Activated CD4-positive, CD25-positive, alpha-beta regulatory T cell treated with anti-CD3 and anti-CD28 coated beads, Interleukin-2, amount 50 U/mL, for 72 hours (primary cell): ENCODE data around the gene DUSP10.

Source experiments
- DNase-seq: peaks from one replicate; pipeline ENCODE4 v3.0.0; 2021

Gene DUSP10

DNA sequence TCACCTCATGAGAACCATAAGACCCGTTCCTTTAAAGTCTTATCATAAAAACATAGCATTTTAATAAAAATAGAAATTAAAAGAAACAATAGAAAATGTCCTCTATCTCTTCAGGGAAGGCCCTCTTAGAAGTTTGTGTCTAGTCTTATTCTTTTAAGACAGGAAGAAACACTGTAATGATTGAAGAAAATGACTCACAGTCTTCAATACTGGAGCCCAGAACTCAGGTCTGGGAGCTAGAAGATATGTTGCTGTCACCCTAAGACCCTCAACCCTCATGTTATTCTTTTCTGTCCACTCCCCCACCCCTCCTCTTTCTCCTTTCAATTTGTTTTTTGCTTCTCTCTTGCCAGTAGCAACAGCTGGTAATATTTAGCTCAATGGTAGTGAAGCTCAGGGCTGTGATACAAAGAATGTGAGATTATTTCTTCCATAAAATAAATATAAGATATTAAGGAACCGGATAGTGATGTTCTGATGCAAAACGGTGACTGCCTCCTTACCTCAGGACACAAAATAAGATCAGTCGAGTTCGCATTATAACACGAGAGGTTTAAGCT is 12.0 kb downstream of the DUSP10 start:
- DNase-seq: no peak

DNA sequence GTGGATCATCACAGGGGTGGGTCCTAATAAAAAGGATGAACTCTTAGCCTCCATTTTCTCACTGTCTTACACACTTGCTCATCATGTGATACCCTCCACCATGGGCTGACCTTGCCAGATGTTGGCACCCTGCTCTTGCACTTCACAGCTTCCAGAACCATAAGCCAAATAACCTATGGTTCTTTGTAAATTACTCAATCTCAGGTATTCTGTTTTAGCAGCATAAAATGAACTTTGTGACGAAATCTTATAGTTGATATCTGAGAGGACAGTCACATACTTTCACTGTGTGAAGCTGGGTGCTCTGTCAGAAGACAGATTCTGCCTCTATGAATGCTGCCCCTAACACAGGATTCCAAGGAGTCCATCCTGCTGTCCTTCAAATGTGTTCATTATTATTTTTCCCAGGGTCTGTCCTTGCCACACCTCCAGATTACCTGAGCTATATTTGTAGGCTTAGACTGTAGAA is 13.8 kb downstream of the DUSP10 start:
- no peak for DNase-seq

DNA sequence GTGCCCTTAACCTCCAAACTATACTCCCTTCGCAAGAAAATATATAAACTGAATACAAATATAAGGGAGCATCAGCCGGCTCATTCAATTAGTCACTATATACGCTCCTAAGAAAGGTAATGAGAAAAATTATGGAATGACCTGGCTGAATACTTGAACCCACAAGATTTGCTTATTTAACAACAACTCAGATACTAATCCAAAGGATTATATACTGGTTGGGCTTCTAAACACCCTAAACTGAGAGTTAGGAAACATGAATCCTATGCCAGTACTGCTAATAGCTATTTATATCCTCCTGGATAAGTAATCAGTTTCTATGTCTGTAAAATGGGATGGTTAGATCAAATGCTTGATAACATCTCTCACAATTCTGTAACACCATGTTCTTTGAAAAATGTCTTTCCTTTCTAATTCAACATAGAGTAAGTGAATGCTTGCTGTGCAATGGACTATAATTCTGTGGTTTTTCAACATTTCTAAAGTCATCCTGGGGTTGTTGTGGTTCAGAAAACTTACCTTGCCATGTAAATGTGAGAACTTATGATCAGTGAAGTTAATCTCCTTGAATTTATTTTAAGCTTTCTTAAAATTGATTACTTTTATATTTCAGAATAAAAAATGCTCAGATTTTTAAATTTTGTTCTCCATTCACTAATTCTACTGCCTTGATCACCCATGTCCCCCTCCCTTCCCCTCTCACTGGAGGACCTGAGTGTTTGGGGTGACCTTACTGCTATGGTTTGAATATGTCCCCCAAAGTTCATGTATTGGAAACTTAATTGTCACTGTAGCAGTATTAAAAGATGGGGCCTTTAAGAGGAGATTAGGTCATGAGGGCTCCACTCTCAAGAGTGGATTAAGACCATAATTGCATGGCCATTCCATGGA is 14.5 kb downstream of the DUSP10 start:
- DNase-seq: no peak

DNA sequence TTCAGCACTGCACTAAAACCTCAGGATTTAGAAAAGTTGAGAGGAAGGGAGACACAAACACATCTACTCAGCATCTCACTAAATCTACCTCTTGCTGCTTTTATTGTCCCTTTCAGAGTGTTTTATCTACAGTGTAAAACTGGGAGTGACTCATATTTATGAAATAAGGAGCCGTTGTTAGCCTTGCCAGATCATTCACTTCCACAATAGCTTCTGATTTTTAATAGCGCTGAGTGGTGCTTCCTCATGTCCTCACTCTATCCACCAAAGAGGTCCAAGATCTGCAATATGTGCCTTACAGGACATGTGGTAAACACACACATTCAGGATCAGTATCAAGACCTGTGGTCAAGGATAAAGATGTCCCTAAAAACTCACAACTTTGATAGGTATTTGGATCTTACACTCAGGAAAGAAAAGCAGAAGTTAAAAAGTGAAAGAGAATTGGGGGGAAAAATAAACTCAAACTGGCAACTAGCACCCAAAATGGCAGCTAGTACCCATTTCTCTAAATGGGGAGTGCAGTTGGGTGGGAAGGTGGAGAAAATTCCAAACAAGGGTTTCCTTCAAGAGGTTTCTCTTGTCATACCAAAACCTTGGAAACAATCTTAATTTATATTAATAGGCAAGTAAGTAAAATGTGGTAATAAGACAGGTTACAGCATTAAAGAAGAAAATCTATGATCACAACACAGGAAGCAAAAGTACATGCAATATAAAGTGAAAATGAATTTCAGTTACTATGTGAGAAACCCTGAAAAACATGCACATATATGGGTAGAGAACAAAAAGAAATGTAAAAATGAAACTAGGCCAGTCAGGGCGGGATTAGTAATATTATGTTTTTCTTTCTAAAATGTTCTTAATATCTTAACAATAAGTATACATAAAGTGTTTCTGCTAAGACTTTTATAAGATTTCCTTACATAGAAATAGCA is 15.9 kb downstream of the DUSP10 start:
- DNase-seq: no peak

DNA sequence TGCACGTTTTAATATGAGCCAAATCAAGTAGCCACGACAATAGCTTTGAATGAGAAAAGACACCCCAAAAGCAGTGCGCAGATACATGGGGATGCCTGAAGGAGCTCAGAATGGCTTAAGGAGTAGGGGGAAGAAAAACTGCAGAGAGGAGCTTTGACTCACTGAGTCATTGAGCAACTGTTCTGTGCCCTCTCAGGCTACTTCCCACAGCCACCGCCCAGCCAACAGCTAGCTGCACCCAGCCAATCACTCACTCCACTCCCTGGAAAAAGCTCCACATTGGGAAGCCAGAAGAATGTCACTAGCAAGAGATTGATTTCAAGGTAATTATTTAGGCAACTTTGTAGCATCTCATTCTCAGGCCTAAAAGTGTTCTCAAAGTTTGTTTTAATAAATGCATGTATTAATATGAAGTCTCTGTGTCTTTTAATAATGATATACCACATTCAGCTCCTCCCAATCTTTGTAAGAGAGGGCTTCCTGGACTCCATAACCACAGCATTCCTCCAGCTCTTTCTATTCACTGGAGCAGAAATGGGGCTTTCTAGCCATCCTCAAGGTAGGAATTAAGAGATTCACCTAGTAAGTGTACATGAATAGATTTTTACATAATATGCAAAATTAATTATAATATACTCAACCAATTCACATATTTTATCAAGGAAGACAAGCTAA is 16.8 kb downstream of the DUSP10 start:
- DNase-seq: no peak

DNA sequence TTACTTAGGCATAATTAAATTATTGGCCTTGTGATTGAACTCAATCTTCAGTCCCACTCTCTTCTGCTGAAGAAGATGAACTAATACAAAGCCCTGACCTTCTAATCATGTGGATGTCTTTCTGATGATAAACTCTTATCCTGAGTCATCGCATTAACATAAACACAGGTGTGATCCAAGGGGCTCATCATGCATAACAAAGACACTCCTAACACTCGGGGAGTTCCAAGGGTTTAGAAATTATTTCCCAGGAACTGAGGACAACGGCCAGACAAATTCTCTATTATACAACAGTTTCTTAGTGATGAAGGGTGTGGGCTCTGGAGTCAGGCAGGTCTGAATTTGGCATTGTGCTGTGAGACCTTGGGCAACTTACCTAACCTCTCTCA is 18.0 kb downstream of the DUSP10 start:
- no peak for DNase-seq

DNA sequence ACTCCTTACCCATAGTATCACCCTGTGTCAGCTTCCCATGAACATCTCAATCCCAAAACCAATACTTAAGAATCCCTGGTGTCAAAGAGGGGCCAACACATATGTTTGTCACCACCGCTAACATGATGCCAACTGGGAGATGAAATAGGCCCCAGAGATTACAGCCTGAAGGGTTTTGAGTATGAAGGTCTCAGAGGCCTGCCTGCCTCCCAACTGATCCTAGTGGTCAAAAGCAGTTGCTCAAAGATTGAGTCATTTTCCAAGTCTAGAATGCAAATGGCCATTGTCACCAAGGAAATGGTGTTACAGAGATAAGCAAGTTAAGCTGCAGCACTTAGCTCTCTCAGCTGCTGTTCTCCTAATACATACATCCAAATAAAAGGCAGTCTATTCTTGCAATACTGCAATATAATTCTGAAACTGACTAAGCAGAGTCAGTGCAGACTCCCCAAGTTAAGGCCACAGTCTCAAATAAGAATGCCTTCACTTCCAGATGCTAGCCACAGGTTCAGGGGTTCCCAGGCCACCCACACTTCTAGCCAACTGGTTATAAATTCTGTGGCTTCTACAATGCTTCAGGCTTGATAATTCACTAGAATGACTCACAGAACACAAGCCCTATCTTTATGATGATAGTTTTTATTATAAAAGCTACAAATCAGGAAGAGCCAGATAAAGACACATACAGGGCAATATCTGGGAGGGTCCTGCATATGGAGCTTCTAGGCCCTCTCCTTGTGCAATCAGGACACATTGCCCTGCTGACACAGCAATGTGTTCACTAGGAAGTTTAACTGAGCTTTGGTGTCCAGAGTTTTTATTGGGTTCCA is 18.7 kb downstream of the DUSP10 start:
- no peak for DNase-seq

DNA sequence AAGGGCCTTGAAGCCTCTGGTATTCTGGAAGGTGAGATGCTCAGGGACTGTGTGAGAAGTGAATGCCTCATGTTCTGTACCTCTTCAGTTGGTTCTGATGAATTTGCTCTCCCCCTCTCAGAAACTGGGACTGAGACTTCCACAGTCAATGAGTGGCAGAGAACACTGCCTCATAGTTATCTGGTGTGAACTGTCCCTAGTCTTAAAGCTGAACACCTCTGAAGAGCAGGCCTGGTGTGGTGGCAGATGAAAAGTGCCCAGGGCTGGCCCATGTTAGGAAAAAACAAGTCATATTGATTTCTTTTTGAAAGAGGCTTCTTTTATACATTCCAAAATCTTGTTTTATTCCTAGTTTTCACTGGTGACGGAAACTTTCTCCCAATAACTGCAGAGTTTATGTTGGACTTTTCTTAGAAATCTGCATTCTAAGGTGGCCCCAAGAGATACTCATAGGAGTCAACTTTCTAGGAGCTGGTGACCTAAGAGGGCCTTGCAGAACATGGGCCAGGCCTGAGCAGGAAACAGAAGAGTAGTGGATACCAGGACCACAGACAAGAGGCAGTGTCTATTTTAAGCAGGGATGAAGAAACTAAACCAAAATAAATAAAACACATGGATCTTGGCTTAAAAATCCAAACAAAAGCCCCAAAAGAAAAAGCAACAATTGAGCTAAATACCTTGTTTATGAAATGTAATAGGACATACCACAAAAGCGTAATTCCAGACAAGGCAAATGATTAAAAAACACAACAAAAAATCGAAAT is 19.5 kb downstream of the DUSP10 start:
- DNase-seq: no peak

DNA sequence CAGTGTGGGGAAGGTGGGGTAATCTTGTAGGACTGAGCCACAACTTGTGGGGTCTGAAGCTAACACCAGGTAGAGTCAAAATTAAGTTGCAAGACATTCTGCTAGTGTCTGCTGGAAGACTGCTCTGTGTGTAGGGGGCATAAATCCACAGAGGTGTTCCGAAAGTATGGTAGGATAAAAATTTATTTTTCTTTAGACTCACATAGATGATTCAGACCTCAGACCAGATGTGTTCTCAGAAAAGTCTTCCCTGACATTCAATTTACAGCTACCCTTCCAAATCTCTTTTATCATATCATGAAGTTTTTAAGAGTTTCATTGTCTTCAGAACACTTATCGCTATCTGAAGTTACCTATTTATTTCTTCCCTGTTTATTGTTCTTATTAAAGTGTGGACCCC is 21.3 kb downstream of the DUSP10 start:
- DNase-seq: no peak

DNA sequence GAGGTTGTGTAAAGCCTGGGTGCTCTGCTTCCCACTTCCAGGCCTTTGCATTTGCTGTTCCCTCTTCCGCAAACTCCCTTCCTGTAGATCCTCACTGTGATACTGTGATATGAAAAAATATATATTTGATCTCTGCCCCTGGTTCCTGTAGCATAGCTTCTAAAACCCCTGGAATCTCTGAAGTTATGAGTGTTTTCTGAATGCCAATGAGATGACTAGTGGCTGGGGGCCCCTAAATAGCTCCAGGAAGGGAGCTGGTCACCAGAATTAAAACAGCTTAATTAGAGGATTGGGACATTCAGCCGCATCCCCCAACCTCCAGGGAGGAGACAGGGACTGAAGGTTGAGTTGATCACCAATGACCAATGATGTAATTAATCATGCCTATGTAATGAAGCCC is 21.9 kb downstream of the DUSP10 start:
- DNase-seq: no peak

DNA sequence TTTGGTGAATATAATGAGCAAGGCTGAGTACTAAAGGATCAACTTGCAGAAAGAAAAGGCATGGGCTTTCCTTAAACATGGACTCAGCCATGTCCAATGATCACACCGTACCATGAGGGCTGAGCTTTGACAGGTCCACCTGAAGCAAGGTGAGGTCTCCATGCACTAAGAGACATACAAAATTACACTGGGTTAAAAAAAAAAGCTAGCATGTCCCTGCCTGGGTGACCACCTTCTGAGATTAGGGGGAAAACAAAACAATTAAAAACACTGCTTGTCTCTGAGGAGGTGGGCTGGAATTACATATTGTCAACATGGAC is 22.7 kb downstream of the DUSP10 start:
- DNase-seq: no peak

DNA sequence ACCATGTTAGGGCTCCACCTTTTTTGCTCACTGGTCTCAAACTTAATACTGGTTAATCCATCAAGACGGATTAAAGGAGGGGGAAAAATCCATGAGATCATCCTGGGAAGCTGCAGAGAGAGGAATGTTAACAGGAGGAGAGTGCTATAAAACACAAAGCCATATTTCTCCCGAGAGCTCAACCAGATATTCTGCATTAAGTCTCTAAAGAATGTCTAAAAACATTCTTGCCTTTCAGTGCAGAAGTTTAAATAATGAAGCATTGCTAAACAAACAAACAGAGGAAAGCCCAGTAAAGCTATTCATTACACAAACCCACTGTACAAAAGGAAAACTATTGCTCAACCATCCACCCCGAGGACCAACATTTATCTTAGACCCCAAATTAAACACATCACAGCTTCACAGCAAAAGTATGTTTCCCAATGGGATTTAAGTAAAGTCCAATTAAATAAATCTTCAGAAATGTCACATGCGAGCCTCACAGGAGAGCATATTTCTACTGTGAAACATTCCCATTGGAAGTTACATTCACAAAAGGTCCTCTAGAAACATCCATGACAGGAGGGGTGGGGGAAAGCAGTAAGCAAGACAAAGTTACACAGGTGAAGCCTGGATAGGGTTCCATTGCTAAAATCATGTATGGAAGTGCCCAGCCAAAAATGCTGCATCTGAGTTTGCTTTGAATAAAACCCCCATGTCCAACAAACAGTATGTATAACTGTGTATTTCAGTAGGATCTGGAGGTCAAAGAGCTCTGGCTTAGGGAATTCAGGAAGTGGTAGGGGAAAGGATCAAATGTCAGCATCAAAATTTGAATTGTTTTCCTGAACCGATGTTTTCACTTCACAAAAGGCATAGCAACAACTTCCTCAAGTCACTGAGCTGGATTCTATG is 23.3 kb downstream of the DUSP10 start:
- no peak for DNase-seq

DNA sequence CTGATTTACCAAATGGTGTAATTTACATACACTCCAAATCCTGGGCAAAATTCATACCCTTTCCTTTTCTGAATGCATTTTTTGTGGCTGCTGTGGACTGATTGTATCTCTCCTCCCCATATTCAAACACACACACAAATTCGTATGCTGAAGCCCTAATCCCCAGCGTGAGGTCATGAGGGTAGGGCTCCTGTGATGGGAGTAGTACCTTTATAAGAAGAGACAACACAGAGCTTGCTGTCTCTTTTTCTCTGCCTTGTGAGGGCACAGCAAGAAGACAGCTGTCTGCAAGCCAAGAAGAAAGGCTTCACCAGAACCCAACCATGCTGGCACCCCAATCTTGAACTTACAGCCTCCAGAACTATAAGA is 24.4 kb downstream of the DUSP10 start:
- no peak for DNase-seq

DNA sequence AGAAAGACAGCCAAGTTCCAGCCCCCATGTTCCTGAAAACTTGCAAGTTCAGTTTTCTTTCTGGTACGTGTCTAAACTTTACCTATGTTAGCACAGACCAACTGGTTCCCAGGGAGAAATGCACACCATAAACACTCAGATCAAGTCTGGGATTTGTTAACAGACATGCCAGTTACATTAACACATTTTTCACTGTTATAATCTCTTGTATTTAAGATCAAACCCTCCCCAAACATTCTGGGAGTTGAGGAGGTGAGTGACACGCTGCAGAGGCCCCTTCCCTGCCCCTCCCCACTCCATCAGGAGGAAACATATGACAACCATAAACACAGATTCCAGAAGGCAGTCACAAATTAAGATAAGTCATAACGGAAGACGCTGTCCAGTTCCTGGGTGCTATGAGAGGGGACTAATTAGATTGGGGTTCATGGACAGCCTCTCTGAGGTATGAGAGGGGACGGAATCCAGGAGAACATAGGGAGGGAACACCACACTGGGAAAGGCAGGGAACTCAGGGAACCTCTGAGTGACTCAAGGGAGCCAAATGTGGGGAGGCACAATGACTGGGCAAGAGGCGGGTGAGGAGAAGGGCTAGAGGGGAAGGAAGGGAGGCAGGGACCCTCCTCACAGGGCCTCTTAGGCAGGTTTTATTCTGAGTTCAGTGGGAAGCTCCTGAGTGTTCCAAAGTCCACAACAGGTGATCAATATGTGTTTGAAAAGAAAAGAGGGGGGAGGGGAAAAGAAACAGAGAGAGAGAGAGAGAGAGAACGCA is 25.0 kb downstream of the DUSP10 start:
- DNase-seq: no peak

DNA sequence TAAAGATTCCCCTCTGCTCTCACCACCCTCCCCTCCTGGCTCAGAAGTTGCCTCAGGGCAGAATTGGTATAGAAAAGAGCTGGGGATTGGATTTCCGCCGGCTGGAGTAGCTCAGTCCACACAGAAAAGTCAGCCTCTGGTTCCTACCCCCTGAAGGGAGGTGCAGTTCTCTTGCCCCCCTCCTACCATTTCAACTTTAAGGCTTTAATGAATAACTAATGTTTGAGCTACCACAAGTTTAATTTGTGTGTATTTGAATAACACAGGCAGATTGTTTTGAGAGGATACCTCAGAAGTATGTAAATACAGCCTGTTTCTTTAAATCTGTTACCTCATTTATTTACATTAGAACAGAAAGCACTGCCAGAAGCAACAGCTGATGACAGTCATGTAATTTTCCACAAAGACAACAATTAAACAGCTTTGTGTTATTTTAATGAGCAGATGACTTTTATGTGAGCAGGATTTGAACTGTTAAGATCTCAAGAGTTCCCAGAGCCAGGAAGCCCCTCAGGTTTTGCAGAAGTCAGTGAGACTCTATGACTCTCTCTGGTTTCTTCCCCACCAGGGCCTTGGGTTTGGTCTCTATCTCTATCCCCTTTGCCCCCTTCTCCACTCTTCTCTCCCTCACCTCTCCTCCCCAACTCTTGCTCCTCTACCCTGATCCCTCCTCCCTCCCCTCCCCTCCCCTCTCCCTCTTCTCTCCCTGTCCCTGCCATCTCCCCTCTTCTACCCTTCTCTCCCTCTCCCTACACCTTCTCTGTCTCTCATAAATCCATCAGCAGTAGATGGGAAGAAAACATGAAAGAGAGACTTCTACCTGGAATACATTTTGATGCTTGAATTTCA is 26.3 kb downstream of the DUSP10 start:
- DNase-seq: no peak

DNA sequence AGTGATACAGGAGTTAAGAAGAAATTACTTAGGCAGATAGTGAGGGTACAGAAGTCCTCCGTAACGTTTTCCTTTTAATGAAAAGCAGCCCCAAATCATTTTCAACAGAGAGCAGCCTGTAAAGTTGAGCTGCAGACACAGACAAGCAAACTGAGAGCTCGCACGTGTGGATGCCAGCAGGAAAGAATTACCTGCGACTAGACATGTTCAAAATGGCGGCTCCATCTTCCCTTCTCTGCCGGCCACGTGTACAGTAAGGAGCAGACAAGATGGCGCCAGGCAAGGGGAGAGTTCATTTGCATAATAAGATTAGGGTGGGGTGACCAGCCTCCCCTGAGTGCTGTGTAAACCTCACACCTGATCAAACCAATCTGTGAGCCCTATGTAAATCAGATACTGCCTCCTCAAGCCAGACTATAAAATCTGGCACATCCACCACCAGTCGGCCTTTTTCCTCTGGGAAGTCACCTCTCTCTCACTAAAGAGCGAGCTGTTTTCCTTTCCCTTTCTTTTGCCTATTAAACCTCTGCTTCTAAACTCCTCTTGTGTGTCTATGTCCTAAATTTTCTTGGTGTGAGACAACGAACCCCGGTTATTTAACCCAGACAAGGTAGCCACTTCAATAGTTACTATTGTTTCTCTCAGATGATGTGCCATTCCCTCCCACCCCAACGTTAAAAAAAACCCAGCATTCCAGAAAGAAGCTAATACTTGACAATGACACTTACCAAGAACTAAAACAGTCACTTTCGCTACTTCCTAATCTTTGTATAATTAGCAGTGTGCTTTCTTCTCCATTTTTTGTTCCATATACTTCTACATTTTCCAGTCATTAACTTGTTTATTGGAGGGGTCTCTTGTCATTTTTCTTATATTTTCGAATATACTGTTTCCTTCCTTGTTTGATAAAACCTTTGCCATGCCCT is 27.4 kb downstream of the DUSP10 start:
- DNase-seq: no peak

DNA sequence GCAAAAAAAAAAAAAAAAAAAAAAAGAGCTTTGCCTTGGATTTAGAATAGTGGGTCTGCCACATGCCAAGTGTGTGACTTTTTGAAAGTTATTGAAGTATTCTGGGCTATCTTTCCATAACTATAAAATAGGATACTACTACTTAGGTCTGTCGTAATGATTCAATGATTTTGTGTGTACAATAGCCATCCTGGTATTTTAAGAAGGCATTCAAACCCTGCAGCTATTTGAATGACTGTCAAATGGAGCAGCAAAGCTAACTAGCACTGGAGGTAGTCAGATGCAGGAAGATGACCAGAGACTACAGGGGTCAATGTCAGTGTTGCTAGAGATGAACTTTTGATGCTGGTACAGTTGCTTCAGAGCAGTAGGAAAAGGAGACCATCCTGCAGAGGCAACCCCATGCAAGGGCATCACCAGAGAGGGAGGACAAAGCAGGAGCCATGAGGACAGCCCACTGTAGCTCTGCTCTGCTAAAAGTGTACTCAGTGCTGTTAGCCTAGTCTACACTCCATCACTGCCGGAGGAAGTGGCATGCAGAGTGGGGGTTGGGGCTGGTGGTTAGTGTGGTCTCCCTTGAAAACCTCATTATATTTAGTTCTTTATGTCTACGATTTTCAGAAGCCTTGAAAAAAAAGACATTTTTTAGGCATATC is 29.0 kb downstream of the DUSP10 start:
- DNase-seq: peak; percentile 74
